H1 (cell line): ENCODE measurements around the gene USF1. TPM values are rescaled to one million over a fixed set of nuclear protein-coding genes. Genes with fewer than 3 reads are reported as not detected.

Experiments used
- CTCF ChIA-PET: fragments of 300-600 bp; sonication (Branson Sonifier 250); formaldehyde crosslinking; loops from one replicate; lab custom pipeline; 2021; ENCODE audit not compliant: partially characterized antibody; lab: Charles Lee
- POLR2A ChIA-PET: fragments of 300-600 bp; sonication (Branson Sonifier 250); formaldehyde crosslinking; loops from one replicate; lab custom pipeline; 2021; ENCODE audit warnings: inconsistent platforms; ENCODE audit not compliant: partially characterized antibody; lab: Charles Lee
- DNase-seq, 2 experiments: peaks; one replicate each; pipeline versions ENCODE4 v3.0.0 to v3.0.0-alpha.2; 2010 to 2022; ENCODE audit warnings: low spot score in 2 of 2, low read depth in 1 of 2, mixed read lengths in 1 of 2
- FAIRE-seq: peaks from 2 replicates; lab custom pipeline; 2011; peaks lifted over from hg19 to GRCh38; lab: Jason Lieb, UNC
- H2AFZ ChIP-seq: 2 replicates; pipeline ENCODE4 v1.8.1; 2012; ENCODE audit warnings: low read length, inconsistent platforms
- H2AK5ac ChIP-seq: 2 replicates; pipeline ENCODE4 v1.6.1; 2013; ENCODE audit warnings: low read depth, low read length
- H2BK120ac ChIP-seq: replicated peaks from 2 replicates; pipeline ENCODE3; 2013; ENCODE audit warnings: low read depth, low read length, inconsistent platforms
- H2BK12ac ChIP-seq: 2 replicates; pipeline ENCODE4 v1.6.1; 2013; ENCODE audit warnings: low read depth, low read length
- H2BK15ac ChIP-seq: 2 replicates; pipeline ENCODE4 v1.6.1; 2013; ENCODE audit warnings: low read length
- H2BK20ac ChIP-seq: 2 replicates; pipeline ENCODE4 v1.6.1; 2013; ENCODE audit warnings: low read length
- H2BK5ac ChIP-seq: 2 replicates; pipeline ENCODE4 v1.6.1; 2013; ENCODE audit warnings: low read depth, low read length
- H3K14ac ChIP-seq: 2 replicates; pipeline ENCODE4 v1.6.1; 2013; ENCODE audit warnings: inconsistent platforms; ENCODE audit not compliant: insufficient read length
- H3K18ac ChIP-seq: 2 replicates; pipeline ENCODE4 v1.6.1; 2013; ENCODE audit warnings: low read length; ENCODE audit errors: extremely low read depth
- H3K23ac ChIP-seq: 2 replicates; pipeline ENCODE4 v1.6.1; 2013; ENCODE audit warnings: inconsistent platforms; ENCODE audit not compliant: insufficient read length
- H3K23me2 ChIP-seq: 2 replicates; pipeline ENCODE4 v1.6.1; 2013; ENCODE audit warnings: low read depth, low read length
- H3K27ac ChIP-seq: 2 replicates; pipeline ENCODE4 v1.6.1; 2011; ENCODE audit warnings: low read depth, low read length, inconsistent platforms
- H3K27me3 ChIP-seq, 4 experiments: replicated peaks in 1 of 4; 1 replicate in 1 of 4; 2 replicates in 3 of 4; pipeline versions ENCODE4 v1.6.1 to v1.8.1; 2011 to 2013; ENCODE audit warnings: low read length in 3 of 4, mild to moderate bottlenecking in 3 of 4, inconsistent platforms in 2 of 4, mixed read lengths in 2 of 4, moderate library complexity in 1 of 4; ENCODE audit not compliant: control insufficient read depth in 3 of 4, insufficient read depth in 3 of 4; ENCODE audit errors: extremely low read depth in 1 of 4
- H3K36me3 ChIP-seq, 4 experiments: 2 replicates each; pipeline versions ENCODE4 v1.6.1 to v1.8.1; 2011 to 2013; ENCODE audit warnings: mild to moderate bottlenecking in 4 of 4, low read length in 3 of 4, moderate library complexity in 2 of 4, control low read depth in 1 of 4, inconsistent platforms in 1 of 4; ENCODE audit not compliant: insufficient read depth in 4 of 4, control insufficient read depth in 2 of 4
- H3K4ac ChIP-seq: replicated peaks from 2 replicates; pipeline ENCODE3; 2013; ENCODE audit warnings: low read length, low read depth, mixed read lengths, inconsistent platforms; ENCODE audit not compliant: insufficient read length
- H3K4me1 ChIP-seq, 4 experiments: replicated peaks in 1 of 4; 1 replicate in 1 of 4; 2 replicates in 3 of 4; pipeline versions ENCODE4 v1.6.1 to v1.8.1; 2011 to 2013; ENCODE audit warnings: low read length in 3 of 4, inconsistent platforms in 2 of 4, mixed read lengths in 1 of 4; ENCODE audit not compliant: insufficient read depth in 4 of 4, control insufficient read depth in 3 of 4
- H3K4me2 ChIP-seq, 2 experiments: 2 replicates each; pipeline versions ENCODE4 v1.6.1 to v1.8.1; 2011 to 2013; ENCODE audit warnings: low read depth in 2 of 2, low read length in 2 of 2, control low read depth in 1 of 2, inconsistent platforms in 1 of 2, mild to moderate bottlenecking in 1 of 2; ENCODE audit not compliant: insufficient read depth in 1 of 2
- H3K4me3 ChIP-seq, 4 experiments: fragments of 200-600, 300-600 bp in 1 of 4; sonication (generic), shearing (Covaris generic), sonication (Bioruptor Twin) in 1 of 4; 2 replicates each; pipeline versions ENCODE4 v1.5.1 to v1.8.1; 2011 to 2016; ENCODE audit warnings: low read length in 4 of 4, low read depth in 3 of 4, control low read depth in 2 of 4, inconsistent platforms in 2 of 4, mild to moderate bottlenecking in 2 of 4, mixed read lengths in 1 of 4, moderate library complexity in 1 of 4; ENCODE audit not compliant: insufficient read depth in 2 of 4; ENCODE audit errors: extremely low read depth in 1 of 4
- H3K56ac ChIP-seq: replicated peaks from 2 replicates; pipeline ENCODE3; 2013; ENCODE audit warnings: low read depth, mild to moderate bottlenecking, mixed read lengths, low read length, inconsistent platforms; ENCODE audit not compliant: insufficient read length
- H3K79me1 ChIP-seq: 2 replicates; pipeline ENCODE4 v1.6.1; 2013; ENCODE audit warnings: low read depth, low read length, control low read depth
- H3K79me2 ChIP-seq, 2 experiments: 2 replicates each; pipeline versions ENCODE4 v1.6.1 to v1.8.1; 2012 to 2013; ENCODE audit warnings: low read length in 2 of 2, mild to moderate bottlenecking in 2 of 2, inconsistent platforms in 1 of 2; ENCODE audit not compliant: insufficient read depth in 2 of 2, control insufficient read depth in 1 of 2
- H3K9ac ChIP-seq, 4 experiments: replicated peaks in 1 of 4; 1 replicate in 1 of 4; 2 replicates in 3 of 4; pipeline versions ENCODE4 v1.6.1 to v1.8.1; 2011 to 2013; ENCODE audit warnings: low read depth in 3 of 4, low read length in 3 of 4, control low read depth in 2 of 4, mild to moderate bottlenecking in 2 of 4, moderate library complexity in 2 of 4, inconsistent platforms in 1 of 4; ENCODE audit errors: extremely low read depth in 1 of 4
- H3K9me3 ChIP-seq, 2 experiments: 2 replicates each; pipeline versions ENCODE4 v1.6.1 to v1.8.1; 2012 to 2013; ENCODE audit warnings: mild to moderate bottlenecking in 2 of 2, moderate library complexity in 2 of 2, control low read depth in 1 of 2, inconsistent platforms in 1 of 2, low read depth in 1 of 2, low read length in 1 of 2, mixed read lengths in 1 of 2; ENCODE audit not compliant: insufficient read depth in 2 of 2
- H4K20me1 ChIP-seq, 2 experiments: replicated peaks in 1 of 2; 2 replicates each; pipeline versions ENCODE3 to v1.8.1; 2011 to 2013; ENCODE audit warnings: inconsistent platforms in 2 of 2, low read length in 2 of 2, mild to moderate bottlenecking in 1 of 2; ENCODE audit not compliant: insufficient read depth in 2 of 2, control insufficient read depth in 1 of 2
- H4K5ac ChIP-seq: 2 replicates; pipeline ENCODE4 v1.6.1; 2013; ENCODE audit warnings: low read length, low read depth, mixed read lengths, inconsistent platforms; ENCODE audit not compliant: insufficient read length
- H4K8ac ChIP-seq: 2 replicates; pipeline ENCODE4 v1.8.0; 2013; ENCODE audit warnings: mild to moderate bottlenecking, moderate library complexity, low read length, inconsistent platforms; ENCODE audit not compliant: insufficient read depth; ENCODE audit errors: extremely low read depth
- H4K91ac ChIP-seq: replicated peaks from 2 replicates; pipeline ENCODE3; 2013; ENCODE audit warnings: low read length, mixed read lengths, inconsistent platforms; ENCODE audit not compliant: insufficient read length
- CTCF ChIP-seq, 3 experiments: IDR thresholded peaks; 1 replicate in 2 of 3; 2 replicates in 1 of 3; pipeline versions ENCODE4 v1.5.1 to v1.6.1; 2011; ENCODE audit warnings: low read length in 3 of 3, mild to moderate bottlenecking in 3 of 3, inconsistent platforms in 2 of 3, low read depth in 1 of 3, moderate library complexity in 1 of 3; ENCODE audit not compliant: insufficient read depth in 1 of 3; ENCODE audit errors: control extremely low read depth in 1 of 3
- FOSL1 ChIP-seq: IDR thresholded peaks from 2 replicates; pipeline ENCODE4 v1.6.1; 2011; ENCODE audit warnings: mild to moderate bottlenecking, low read depth, low read length, moderate library complexity; ENCODE audit not compliant: insufficient read depth
- PHF8 ChIP-seq: fragments of 200-600 bp; sonication (generic); conservative IDR thresholded peaks from 2 replicates; pipeline ENCODE4 v1.7.1; 2012; ENCODE audit warnings: low read depth, mild to moderate bottlenecking, inconsistent platforms, low read length, moderate library complexity
- RAD21 ChIP-seq, 2 experiments: IDR thresholded peaks in 1 of 2; conservative IDR thresholded peaks in 1 of 2; 2 replicates each; pipeline ENCODE4 v1.6.1; 2011; ENCODE audit warnings: low read depth in 2 of 2, low read length in 2 of 2, improper control_type of control experiment in 1 of 2, inconsistent platforms in 1 of 2, mild to moderate bottlenecking in 1 of 2, moderate library complexity in 1 of 2
- WGBS, 2 experiments: shearing (Covaris generic) in 1 of 2; methylation state at CpG; one replicate each; pipeline versions ENCODE4 v1.1.6 to v1.1.7; 2013 to 2015; ENCODE audit warnings: low lambda C conversion rate in 2 of 2, mixed read lengths in 2 of 2, inconsistent platforms in 1 of 2, low coverage in 1 of 2, missing lambda C conversion rate in 1 of 2; ENCODE audit not compliant: insufficient replicate concordance in 2 of 2, insufficient coverage in 1 of 2, insufficient read length in 1 of 2; ENCODE audit errors: extremely low coverage in 1 of 2, missing lambda C conversion rate in 1 of 2; 5-methylcytosine and 5-hydroxymethylcytosine counted together
- polyA plus RNA-seq, 7 experiments: library from polyadenylated mRNA; depleted of rRNA in 3 of 7; stranded (reverse) in 5 of 7; unstranded in 2 of 7; fragments of >200 nt in 5 of 7; fragments of 200-250 nt in 2 of 7; gene quantifications; 1 replicate in 5 of 7; 2 replicates in 1 of 7; 4 replicates in 1 of 7; pipeline versions ENCODE4 v1.2.1 to v1.2.3, GENCODE V29; 2011 to 2013; ENCODE audit warnings: missing spikeins in 2 of 7, mixed read lengths in 2 of 7
- total RNA-seq: library from RNA; stranded (reverse); fragmentation: NEBNext Ultra II Directional; extraction: Animal tissue kit (Norgen Biotek cat#: 25700); gene quantifications from 2 replicates; pipeline ENCODE4 v1.2.1, GENCODE V29; 2021

Gene USF1
- total and polyA plus RNA-seq, 2 of the 8 experiments (the other 6 are each of a cell fraction or from before 2014, with no cell fraction given): 45.7 to 68.9 TPM

- Histone ChIP-seq H3K23ac (no peak overlapping the region), H3K56ac (no peak overlapping the region), H3K4me1 (no peaks in the 10 kb centered on the region), H3K9ac (no peak overlapping the region), H2AK5ac (no peak overlapping the region), H3K18ac (no peak overlapping the region), H4K5ac (no peak overlapping the region), H3K23me2 (no peaks in the 10 kb centered on the region; the same call in 1 of the 2 replicates), H3K4ac (no peak overlapping the region), H2BK5ac (no peak overlapping the region), H2BK120ac (no peak overlapping the region), H4K8ac (no peak overlapping the region), H3K27ac (no peak overlapping the region), H3K4me3 (no peak overlapping the region), H2BK20ac (no peak overlapping the region), H2BK12ac (no peak overlapping the region), H4K20me1 (no peaks in the 10 kb centered on the region), H2BK15ac (0 out of 2 replicates have a peak overlapping the region, but pooled peaks have one; percentile 5), H4K91ac (no peak overlapping the region), H3K14ac (no peak overlapping the region), H3K79me2 (no peaks in the 10 kb centered on the region), H3K79me1 (no peaks in the 10 kb centered on the region), H3K36me3 (no peaks in the 10 kb centered on the region), H3K27me3 (no peaks in the 10 kb centered on the region), H2AFZ (no peak overlapping the region), H3K9me3 (no peaks in the 10 kb centered on the region), H3K4me2 (no peak overlapping the region)
- ChIA-PET POLR2A (interaction anchor here (1.0 to 2.9 kb wide), 2 partner anchors 9 to 35 kb away, joined by 3 to 21 read pairs; partner anchors contain the start of gene USF1), CTCF (interaction anchor here (0.6 to 2.5 kb wide), 18 partner anchors 9 to 85 kb away, joined by 3 to 12 read pairs (median 4); partner anchors contain the start of genes ARHGAP30, KLHDC9 and USF1)
- no peak for FAIRE-seq
- DNase-seq: no peak
- no peak for TF ChIP-seq FOSL1
- TF ChIP-seq RAD21 (IDR thresholded peaks at IDR 0.05 in 1 of 2, conservative IDR thresholded peaks at IDR 0.05 in 1 of 2; ENCODE audit: low read depth in 2 of 2, low read length in 2 of 2): peak; percentile 18 to 39; a peak in 2 of 4 replicates
- TF ChIP-seq PHF8: no peak
- peak; percentile 48 to 64 (median 49); a peak in 3 of 4 replicates for TF ChIP-seq CTCF (IDR thresholded peaks at IDR 0.05; ENCODE audit: control extremely low read depth in 1 of 3, insufficient read depth in 1 of 3, low read depth in 1 of 3, low read length in 3 of 3)
- 88% methylated on average over 7 of the region's 7 CpGs; no CpG with 5 or more reads in 1 of the 2 experiments for WGBS, 2 experiments
Observed at GRCh38 chr1:161054805-161055204, 9.0 kb upstream of the USF1 start.
